RPMI8226 (cell line): ENCODE data around the gene CFAP92.

ENCODE experiments used
- DNase-seq: peaks from one replicate; pipeline ENCODE4 v3.0.0-alpha.2; 2015

The CFAP92 gene, protein sequence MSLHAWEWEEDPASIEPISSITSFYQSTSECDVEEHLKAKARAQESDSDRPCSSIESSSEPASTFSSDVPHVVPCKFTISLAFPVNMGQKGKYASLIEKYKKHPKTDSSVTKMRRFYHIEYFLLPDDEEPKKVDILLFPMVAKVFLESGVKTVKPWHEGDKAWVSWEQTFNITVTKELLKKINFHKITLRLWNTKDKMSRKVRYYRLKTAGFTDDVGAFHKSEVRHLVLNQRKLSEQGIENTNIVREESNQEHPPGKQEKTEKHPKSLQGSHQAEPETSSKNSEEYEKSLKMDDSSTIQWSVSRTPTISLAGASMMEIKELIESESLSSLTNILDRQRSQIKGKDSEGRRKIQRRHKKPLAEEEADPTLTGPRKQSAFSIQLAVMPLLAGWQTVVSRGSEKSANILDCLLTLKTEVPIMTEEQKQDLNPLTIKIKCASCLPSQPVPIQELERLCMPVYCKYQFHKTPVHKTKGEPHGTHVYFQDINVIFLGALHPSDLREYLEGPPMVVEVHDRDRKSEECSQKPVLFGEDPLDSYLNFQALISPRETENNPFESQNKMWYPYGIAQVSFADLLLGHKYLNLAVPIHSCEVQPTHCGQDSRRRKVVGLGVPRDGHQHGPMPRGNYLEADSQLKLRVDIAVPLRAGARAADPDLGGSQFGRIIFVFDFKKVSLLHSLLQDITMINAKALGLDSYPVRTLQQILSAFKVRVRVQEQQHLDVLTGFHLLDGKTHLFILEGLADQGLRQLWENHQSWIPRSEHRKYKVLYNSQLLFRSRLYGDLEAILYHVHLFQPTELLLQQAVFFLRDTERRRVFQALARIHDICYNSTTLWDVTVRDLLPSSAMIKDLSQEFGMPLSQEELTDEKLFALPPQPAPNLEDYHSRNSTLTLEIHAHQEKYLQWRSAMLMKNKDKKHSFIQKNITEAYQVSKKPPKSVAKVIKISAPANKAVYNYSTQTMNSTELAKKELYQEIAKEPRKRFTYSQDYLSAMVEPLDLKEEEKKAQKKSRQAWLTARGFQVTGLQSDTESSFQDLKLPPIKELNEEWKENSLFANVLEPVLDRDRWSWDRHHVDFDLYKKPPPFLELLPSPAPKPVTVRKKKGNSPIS

DNA sequence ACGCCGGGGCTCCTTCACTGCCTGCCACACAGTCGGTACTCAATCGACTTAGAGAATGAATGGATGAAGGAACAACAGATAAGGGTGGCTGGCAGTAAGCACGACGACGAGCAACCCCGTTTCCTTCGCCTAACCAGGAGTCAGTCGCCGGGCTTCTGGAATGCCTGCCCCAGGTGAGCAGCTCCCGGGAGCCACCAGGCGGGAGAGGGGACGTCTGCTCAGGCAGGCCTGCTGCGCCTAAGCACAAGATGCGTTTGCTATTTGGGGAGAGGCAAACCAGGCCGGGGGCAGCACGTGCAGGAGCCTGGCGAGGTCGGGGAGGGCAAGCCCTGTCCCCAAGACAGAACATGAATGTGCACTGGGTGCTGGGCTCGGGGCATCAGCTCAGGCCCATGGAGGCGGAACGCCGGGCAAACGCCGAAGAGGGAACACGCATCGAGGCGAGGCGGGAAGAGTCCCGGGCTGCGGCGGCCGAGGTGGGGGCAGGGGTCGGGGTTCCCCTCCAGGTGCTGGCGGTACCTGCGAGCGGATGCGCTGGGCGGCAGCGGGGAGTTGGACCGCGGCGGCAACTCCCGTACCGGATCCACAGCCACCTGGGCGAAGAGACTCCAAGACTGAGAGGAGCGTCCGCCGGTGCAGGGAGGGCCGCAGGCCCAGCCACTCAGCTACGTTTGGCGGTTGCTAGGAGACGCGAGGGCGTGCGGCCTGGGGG is at the start of gene CFAP92:
TSS of gene CFAP92 (minus strand) at position 616 of the 712 bp plus-strand sequence. CDS start 772 bp downstream, outside the sequence.
- DNase-seq = peak; percentile 93

DNA sequence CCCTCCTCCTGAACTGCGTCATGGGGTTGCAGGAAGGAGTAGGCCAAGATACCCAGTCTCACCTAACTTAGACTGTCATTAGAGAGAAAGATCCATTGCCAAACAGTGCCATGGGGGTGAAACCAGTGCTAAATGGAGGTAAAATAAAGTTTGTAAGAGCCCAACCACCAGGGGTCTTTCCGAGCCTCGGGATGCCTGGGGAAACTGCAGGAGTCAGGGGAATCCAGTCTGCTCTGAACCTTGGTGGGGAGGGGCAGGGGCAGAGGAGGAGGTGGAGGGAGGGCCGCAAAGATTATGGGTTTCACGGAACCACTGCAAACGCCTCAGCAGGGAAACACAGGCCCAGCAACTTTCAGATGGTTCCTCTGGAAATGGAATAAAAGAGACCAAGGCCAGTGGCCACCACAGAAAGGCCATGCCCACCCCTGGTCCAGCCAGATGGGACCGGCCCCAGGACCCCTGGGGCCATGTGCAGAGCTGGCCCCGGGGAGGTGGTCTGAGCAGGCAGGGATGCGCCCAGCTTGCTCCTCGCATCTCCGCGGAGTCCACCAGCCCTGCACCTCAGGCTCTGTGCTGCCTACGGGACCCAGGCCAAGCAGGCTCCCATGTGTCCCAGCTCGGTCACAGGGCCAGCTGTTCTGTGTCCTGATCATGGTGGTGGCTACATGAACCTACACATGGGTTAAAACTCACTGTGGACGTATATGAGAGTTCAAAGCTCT is 46.9 kb upstream of the CFAP92 start:
- no peak for DNase-seq

- no peak for DNase-seq
Observed at GRCh38 chr3:129040039-129040336, 46.1 kb upstream of the CFAP92 start.

DNA sequence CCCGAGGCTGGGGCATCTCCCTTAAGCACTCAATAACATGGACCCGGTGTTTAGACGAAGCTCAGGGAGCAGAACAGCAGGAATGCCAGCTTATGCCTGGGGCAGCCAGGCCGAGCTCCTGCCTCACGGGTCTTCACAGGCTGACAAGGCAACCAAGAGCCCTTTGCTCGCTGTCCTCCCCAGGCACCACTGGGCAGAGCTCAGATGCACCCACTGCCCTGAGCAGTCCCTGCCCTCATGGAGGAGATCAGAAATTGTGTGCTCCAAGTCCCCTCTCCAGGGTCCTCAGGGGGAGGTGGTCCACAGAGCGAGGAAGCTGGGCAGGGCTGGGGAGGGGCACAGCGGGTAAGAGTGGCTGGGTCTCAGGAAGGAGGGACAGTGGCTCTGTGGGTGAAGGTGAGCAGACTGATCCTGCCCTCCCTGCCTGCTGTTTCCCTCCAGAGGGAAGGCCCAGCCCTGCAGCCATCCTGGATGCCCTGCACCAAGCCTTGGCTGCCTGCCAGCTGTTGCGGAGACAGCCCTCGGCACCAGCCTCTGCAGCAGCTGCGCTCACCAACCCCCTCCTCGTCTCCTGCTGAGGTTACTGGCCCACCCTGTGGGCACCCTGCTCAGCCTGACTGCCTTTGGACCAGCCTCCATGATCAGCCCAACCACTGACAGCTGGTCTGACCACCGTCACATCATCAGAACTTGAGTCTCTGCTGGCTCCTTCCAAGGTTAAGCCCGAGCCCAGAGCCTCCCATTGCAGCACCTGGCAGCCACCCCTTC is 45.6 kb upstream of the CFAP92 start:
- DNase-seq = peak; percentile 86

- no peak for DNase-seq
Observed at GRCh38 chr3:129038121-129038855, 44.4 kb upstream of the CFAP92 start.

DNA sequence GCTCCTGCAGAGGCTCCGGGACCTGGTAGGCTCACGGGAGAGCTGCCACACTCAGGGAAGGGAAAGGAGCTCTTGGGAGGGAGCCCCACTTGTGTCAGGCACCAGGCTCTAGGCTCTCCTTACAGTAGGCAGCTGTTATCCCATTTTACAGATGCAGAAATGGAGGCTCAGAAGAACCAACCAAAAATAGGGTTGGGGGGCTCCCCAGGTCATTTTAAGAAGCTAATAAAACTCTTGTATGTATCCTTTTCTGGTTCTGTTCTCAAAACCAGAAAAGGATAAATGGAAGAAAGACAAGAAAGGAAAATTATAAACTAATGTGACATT is 43.2 kb upstream of the CFAP92 start:
- no peak for DNase-seq

GRCh38 chr3:129036222-129037092 is 42.6 kb upstream of the CFAP92 start:
- DNase-seq = no peak

GRCh38 chr3:129035360-129036221 is 41.7 kb upstream of the CFAP92 start:
- DNase-seq = no peak

- DNase-seq = no peak
Observed at GRCh38 chr3:129034642-129035041, 40.8 kb upstream of the CFAP92 start.

DNA sequence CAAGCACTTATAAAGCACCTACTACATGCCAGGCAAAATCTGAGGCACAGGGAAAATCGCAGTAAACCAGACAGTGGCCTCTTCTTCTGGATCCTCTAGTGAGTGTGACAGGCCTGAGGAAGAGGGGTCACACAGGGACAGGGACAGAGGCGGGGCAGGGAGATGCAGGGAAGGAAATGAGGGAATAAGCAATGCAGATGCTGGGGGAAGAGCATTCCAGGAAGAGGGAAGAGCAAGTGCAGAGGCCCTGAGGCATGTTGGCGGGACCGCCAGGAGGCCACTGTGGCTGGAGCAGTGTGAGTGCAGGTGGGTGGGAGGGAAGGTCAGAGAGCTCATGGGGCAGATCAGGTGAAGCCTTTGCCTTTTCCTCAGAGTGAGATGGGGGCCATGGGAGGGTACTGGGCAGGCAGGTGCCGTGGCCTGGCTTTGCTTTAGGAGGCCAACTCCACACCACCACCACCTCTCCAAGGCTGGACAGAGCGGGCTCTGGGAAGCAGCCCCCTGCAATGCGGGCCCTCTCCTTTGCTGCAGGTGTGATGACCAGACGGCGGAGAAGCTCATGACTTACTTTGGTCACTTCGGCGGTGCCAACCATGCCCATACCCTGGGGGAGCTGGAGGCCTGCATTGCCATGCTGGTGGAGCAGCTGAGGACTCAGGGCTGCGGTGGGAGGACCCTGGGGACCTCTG is 39.9 kb upstream of the CFAP92 start:
- no peak for DNase-seq

DNA sequence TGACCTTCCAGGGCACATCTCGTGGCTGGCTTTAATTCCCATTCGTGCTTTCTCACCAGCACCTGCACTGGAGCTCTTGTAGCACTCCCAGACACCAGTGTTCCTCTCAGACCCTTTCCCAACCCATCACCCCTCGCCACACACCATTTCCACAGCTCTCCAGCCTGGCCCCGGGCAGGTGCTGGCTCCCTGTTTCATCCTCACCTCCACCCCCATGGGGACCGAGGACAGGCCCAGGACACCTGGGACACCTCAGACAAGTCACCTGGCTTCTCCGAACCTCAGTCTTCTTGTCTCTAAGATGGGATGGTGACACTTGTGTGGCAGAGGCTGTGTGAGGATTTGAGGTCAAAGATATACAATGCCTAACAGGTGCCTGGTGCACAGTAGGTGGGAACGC is 39.3 kb upstream of the CFAP92 start:
- no peak for DNase-seq

GRCh38 chr3:129032716-129033115 is 38.8 kb upstream of the CFAP92 start:
- no peak for DNase-seq

- no peak for DNase-seq
Observed at GRCh38 chr3:129031476-129032215, 37.8 kb upstream of the CFAP92 start.

GRCh38 chr3:129030611-129031010 is 36.7 kb upstream of the CFAP92 start:
- DNase-seq = no peak

DNA sequence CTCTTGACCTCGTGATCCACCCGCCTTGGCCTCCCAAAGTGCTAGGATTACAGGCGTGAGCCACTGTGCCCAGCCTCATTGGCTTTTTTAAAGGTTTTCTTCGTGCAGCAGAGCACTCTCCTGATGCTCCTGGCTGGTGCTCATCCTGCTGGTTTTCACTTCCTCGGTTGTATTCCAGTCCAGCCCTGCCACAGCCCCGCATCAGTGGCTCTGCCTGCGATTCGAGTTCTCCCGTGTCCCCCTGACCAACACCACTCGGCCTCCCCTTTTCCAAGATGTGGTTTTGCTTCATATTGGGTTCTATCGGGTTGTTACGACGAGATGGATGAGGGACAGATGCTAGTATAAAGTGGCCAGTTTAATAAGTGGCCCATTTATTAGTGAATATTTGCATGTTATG is 35.0 kb upstream of the CFAP92 start:
- DNase-seq = no peak

DNA sequence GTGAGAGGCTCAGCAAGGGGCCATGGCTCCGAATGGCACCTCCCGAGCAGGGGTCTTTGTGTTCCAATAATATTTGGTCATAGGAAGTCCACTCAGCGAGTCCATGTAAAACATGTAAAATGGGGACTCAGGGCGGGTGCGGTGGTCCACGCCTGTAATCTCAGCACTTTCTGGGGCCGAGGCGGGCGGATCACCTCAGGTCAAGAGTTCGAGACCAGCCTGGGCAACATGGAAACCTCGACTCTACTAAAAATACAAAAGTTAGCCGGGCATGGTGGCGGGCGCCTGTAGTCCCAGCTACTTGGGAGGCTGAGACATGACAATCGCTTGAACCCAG is 33.6 kb upstream of the CFAP92 start:
- DNase-seq = no peak

- peak; percentile 82 for DNase-seq
Observed at GRCh38 chr3:129026728-129027543, 33.1 kb upstream of the CFAP92 start.
